HepG2 (cell line): ENCODE data around the gene LTA. TPM values are rescaled to one million over a fixed set of nuclear protein-coding genes. Genes with fewer than 3 reads are reported as not detected.

Experiments
- BCL3 ChIP-seq: sonication (generic); formaldehyde crosslinking; IDR thresholded peaks from 2 replicates; pipeline ENCODE4 v1.5.1; 2020; ENCODE audit warnings: mild to moderate bottlenecking, missing genetic modification reagents, moderate library complexity
- DMAP1 ChIP-seq: IDR thresholded peaks from 2 replicates; pipeline ENCODE4 v1.6.1; 2016
- DMTF1 ChIP-seq: sonication (generic); formaldehyde crosslinking; IDR thresholded peaks from 2 replicates; pipeline ENCODE4 v1.4.0; 2020; ENCODE audit warnings: mild to moderate bottlenecking, missing genetic modification reagents
- GLI4 ChIP-seq: sonication (generic); formaldehyde crosslinking; IDR thresholded peaks from 2 replicates; pipeline ENCODE4 v1.5.1; 2020; ENCODE audit warnings: missing genetic modification reagents, mild to moderate bottlenecking, moderate library complexity, borderline replicate concordance
- GLMP ChIP-seq: sonication (generic); formaldehyde crosslinking; IDR thresholded peaks from 2 replicates; pipeline ENCODE4 v1.9.0; 2021; ENCODE audit warnings: missing genetic modification reagents, mild to moderate bottlenecking, borderline replicate concordance
- HIC2 ChIP-seq: sonication (generic); formaldehyde crosslinking; IDR thresholded peaks from 2 replicates; pipeline ENCODE4 v1.9.0; 2022; ENCODE audit warnings: low read depth, missing genetic modification reagents
- MED13 ChIP-seq: sonication (generic); formaldehyde crosslinking; IDR thresholded peaks from 2 replicates; pipeline ENCODE4 v1.5.0; 2020; ENCODE audit warnings: missing genetic modification reagents
- MIXL1 ChIP-seq: IDR thresholded peaks from 2 replicates; pipeline ENCODE4 v1.6.1; 2016
- MYPOP ChIP-seq: sonication (generic); formaldehyde crosslinking; IDR thresholded peaks from 2 replicates; pipeline ENCODE4 v1.8.1; 2023; ENCODE audit warnings: mild to moderate bottlenecking, moderate library complexity, missing genetic modification reagents
- TEF ChIP-seq: sonication (generic); formaldehyde crosslinking; IDR thresholded peaks from 2 replicates; pipeline ENCODE4 v1.5.0; 2020; ENCODE audit warnings: missing genetic modification reagents
- TRAFD1 ChIP-seq: sonication (generic); formaldehyde crosslinking; IDR thresholded peaks from 2 replicates; pipeline ENCODE4 v1.5.1; 2020; ENCODE audit warnings: missing genetic modification reagents, mild to moderate bottlenecking, borderline replicate concordance
- YY1 ChIP-seq: IDR thresholded peaks from 2 replicates; pipeline ENCODE4 v1.6.1; 2011; ENCODE audit warnings: low read length, low read depth, moderate library complexity, mild to moderate bottlenecking; ENCODE audit not compliant: insufficient read depth, insufficient replicate concordance
- ZFP82 ChIP-seq: sonication (generic); formaldehyde crosslinking; IDR thresholded peaks from 2 replicates; pipeline ENCODE4 v1.5.1; 2020; ENCODE audit warnings: mild to moderate bottlenecking, missing genetic modification reagents, borderline replicate concordance
- ZFY ChIP-seq: sonication (generic); formaldehyde crosslinking; IDR thresholded peaks from 2 replicates; pipeline ENCODE4 v1.4.0; 2020; ENCODE audit warnings: missing genetic modification reagents
- ZNF383 ChIP-seq: sonication (generic); formaldehyde crosslinking; IDR thresholded peaks from 2 replicates; pipeline ENCODE4 v1.4.0; 2020; ENCODE audit warnings: missing genetic modification reagents, mild to moderate bottlenecking, borderline replicate concordance
- ZNF615 ChIP-seq: sonication (generic); formaldehyde crosslinking; IDR thresholded peaks from 2 replicates; pipeline ENCODE4 v1.5.0; 2020; ENCODE audit warnings: mild to moderate bottlenecking, missing genetic modification reagents, borderline replicate concordance
- ZSCAN31 ChIP-seq: sonication (generic); formaldehyde crosslinking; IDR thresholded peaks from 2 replicates; pipeline ENCODE4 v1.5.0; 2020; ENCODE audit warnings: low read depth, mild to moderate bottlenecking, missing genetic modification reagents
- polyA plus RNA-seq, 8 experiments: library from polyadenylated mRNA; depleted of rRNA in 3 of 8; stranded (reverse) in 7 of 8; unstranded in 1 of 8; fragments of >200 nt; fragmentation: Illumina TruSeq in 4 of 8; extraction: Trizol in 4 of 8; gene quantifications; 2 replicates each; pipeline versions ENCODE4 v1.2.1 to v1.2.3, GENCODE V29; 2011 to 2016; ENCODE audit warnings: low read depth in 4 of 8, missing spikeins in 1 of 8, mixed read lengths in 1 of 8; ENCODE audit not compliant: insufficient read depth in 1 of 8
- total RNA-seq, 5 experiments: library from RNA; depleted of rRNA; stranded (reverse); fragments of >200 nt; fragmentation: Illumina TruSeq; extraction: Trizol; gene quantifications; 2 replicates each; pipeline ENCODE4 v1.2.3, GENCODE V29; 2016; ENCODE audit warnings: low read depth in 1 of 5

The LTA gene
- total and polyA plus RNA-seq, 2 of the 13 experiments (the other 11 are each of a cell fraction or from before 2014, with no cell fraction given), result 0.09 TPM; not detected in 1

GRCh38 chr6:31541658-31542521, 30.2 kb upstream of the LTA start, which contains the start of gene DDX39B (continued):
- TF ChIP-seq MED13 (CRISPR knock-in tag) (peak; percentile 87), GLI4 (CRISPR knock-in tag) (peak; percentile 52; the same call in 1 of the 2 replicates), ZFP82 (CRISPR knock-in tag) (peak; percentile 84; the same call in 1 of the 2 replicates), ZNF383 (CRISPR knock-in tag) (no peak), HIC2 (CRISPR knock-in tag) (peak; percentile 51; the same call in 1 of the 2 replicates), MIXL1 (CRISPR knock-in tag) (peak; percentile 66), DMAP1 (CRISPR knock-in tag) (peak; percentile 99), YY1 (peak; percentile 96), GLMP (CRISPR knock-in tag) (no peak), ZNF615 (peak; percentile 81; the same call in 1 of the 2 replicates), ZSCAN31 (CRISPR knock-in tag) (peak; percentile 76; the same call in 1 of the 2 replicates), ZFY (peak; percentile 99), MYPOP (CRISPR knock-in tag) (peak; percentile 91), TRAFD1 (0 out of 2 replicates have a peak, but pooled peaks have one; percentile 30), BCL3 (peak; percentile 94), TEF (CRISPR knock-in tag) (peak; percentile 14; the same call in 1 of the 2 replicates), DMTF1 (no peak)
